GM12865 (cell line): ENCODE data around the gene ZBTB16.

ENCODE experiments used
- DNase-seq: peaks from one replicate; pipeline ENCODE4 v3.0.0; 2010; ENCODE audit warnings: low read depth
- H3K4me3 ChIP-seq: 2 replicates; pipeline ENCODE4 v1.5.1; 2011; ENCODE audit warnings: mild to moderate bottlenecking, low read depth, low read length, control low read depth
- TF ChIP-seq, protein P1 (sequence below): IDR thresholded peaks from 2 replicates; pipeline ENCODE4 v1.5.1; 2011; ENCODE audit warnings: low read length, control low read depth, low read depth, inconsistent platforms; ENCODE audit not compliant: insufficient read depth; ENCODE audit errors: missing control alignments

Gene ZBTB16

DNA sequence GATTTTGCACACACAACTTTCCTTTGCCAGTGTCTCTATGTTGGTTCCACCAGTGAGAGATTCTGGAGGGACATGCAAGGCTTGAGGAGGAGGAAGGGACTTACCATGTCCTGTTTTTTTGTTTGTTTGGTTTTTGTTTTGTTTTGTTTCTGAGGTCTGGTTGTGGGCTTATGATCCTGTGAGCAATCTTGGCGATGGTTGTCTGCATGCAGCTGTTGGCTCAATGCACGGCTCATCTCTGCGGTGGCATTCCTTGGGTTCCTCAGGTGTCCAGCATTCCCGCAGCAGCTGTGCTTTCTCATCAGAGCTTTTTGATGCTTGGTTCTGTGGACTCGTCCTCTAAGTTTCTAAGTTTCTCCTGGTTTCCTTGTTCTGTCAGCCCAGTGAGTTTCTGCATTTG lies 231.9 kb downstream of the ZBTB16 start:
- TF ChIP-seq, protein P1, sequence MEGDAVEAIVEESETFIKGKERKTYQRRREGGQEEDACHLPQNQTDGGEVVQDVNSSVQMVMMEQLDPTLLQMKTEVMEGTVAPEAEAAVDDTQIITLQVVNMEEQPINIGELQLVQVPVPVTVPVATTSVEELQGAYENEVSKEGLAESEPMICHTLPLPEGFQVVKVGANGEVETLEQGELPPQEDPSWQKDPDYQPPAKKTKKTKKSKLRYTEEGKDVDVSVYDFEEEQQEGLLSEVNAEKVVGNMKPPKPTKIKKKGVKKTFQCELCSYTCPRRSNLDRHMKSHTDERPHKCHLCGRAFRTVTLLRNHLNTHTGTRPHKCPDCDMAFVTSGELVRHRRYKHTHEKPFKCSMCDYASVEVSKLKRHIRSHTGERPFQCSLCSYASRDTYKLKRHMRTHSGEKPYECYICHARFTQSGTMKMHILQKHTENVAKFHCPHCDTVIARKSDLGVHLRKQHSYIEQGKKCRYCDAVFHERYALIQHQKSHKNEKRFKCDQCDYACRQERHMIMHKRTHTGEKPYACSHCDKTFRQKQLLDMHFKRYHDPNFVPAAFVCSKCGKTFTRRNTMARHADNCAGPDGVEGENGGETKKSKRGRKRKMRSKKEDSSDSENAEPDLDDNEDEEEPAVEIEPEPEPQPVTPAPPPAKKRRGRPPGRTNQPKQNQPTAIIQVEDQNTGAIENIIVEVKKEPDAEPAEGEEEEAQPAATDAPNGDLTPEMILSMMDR: no peak
- DNase-seq: no peak
- no peak overlapping the region for H3K4me3 ChIP-seq

DNA sequence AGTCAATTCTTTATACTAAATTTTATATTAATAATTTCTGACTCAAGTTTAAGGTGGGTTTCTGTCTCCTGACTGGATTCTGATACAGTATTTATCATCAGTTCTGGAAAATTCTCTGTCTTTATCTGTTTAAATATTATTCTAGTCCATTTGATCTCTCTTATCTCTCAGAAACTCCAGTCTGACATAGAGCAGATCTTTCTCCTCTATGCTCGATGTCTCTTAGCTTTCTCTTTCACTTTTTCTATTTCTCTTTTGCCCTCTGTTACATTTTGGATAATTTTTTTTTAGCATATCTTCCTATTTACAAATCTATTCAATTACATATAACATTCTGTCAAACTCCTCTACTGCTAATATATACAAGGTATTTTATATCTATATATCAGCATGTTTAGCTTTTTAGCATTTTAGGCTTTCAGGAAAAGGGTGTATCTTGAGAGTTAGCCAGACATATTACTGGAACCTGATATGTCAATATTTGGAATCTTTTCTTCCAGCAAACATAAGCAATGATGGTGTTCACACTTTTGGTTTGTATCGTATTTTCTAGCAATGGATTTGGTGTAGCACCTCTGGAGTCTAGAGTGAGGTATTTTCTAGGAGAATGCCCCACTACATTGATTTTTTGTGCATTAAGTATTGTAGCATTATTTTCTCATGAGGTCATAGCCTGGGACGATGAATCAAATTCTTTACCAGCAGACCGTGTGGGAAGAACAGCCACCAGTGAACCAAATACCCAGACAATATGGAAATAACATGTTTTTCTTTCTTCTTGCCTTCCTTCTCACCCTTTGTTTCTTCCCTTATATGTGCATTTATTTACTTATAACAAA lies 232.6 kb downstream of the ZBTB16 start:
- TF ChIP-seq, protein P1: no peak
- no peak for DNase-seq
- H3K4me3 ChIP-seq: no peak overlapping the region

DNA sequence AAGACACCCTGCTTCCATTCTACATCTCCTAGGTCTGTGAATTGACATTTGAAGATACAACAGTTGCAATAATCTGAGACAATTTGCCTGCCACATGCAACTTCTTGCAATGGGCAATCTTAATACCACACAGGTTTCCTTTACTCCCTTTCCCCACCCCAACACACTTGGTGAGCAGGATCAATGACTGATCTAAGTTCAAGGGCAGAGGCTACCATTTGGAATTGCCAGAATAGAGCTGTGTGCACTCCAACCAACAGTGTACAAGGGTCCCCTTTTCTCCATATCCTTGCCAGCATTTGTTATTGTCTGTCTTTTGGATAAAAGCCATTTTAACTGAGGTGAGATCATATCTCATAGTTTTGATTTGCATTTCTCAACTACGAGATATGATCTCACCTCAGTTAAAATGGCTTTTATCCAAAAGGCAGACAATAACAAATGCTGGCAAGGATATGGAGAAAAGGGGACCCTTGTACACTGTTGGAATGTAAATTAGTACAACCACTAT lies 233.7 kb downstream of the ZBTB16 start:
- no peak for DNase-seq
- H3K4me3 ChIP-seq: no peak overlapping the region
- TF ChIP-seq, protein P1: no peak

DNA sequence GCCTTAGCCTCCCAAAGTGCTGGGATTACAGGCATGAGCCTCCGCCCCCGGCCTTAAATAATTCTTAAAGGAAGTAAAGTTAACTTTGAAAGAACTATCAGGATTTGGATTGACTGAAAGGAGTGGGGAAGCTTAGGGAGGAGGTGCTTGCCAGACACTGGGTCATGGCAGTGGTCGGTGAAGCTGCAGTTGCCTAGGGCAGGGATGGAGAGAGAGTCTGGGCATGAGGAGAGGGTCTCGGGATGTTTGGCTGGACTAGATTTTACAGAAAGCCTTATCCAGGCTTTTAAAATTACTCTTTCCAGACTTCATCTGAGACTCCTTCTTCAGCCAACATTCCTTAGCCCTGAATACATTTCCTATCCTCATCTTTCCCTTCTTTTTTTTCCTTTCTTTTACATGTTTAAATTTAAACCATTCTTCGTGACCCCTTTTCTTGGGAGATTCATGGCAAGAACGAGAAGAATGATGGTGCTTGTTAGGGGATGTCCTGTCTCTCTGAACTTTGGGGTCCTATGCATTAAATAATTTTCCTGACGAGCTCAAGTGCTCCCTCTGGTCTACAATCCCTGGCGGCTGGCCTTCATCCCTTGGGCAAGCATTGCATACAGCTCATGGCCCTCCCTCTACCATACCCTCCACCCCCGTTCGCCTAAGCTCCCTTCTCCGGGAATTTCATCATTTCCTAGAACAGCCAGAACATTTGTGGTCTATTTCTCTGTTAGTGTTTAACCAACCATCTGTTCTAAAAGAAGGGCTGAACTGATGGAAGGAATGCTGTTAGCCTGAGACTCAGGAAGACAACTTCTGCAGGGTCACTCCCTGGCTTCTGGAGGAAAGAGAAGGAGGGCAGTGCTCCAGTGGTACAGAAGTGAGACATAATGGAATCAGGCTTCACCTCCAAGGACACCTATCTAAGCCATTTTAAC lies 236.4 kb downstream of the ZBTB16 start, which contains the start of gene NNMT:
TSS of gene NNMT (plus strand) at position 724 of the 929 bp plus-strand sequence. CDS start at position 882, 158 bp downstream.
- no peak within 1 kb of the TSS for H3K4me3 ChIP-seq
- TF ChIP-seq, protein P1: no peak
- no peak for DNase-seq

DNA sequence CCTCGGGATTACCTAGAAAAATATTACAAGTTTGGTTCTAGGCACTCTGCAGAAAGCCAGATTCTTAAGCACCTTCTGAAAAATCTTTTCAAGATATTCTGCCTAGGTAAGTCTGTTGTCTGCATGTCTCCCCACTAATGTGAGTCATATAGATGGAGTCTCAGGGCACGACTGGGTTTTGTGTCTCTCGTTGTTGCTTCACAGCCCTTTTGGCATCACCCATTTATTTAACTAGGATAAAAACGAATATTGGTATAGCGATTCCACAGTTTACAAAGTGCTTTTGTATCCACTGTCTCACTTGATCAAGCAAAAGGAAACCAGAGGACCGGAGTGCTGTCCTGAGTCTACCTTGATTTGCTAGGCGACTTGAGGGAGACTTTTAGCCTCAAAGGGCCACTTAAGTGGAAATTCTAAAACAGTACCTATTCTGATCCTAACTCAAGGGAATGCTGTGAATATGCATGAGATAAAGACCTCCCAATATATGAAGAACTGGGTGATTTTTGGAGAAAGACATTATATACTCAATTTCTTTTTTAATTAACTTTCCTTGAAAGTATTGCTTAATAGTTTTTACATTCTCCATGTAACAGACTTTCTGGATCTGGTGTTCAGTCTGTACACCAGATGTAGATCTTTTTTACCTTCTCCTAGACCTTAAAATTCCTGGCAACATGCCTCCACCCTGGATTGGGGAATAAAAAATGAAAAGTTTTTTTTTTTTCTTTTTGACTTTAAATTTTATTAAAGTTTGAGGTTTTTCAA lies 237.3 kb downstream of the ZBTB16 start:
- no peak overlapping the region for H3K4me3 ChIP-seq
- no peak for DNase-seq
- TF ChIP-seq, protein P1: no peak
